ENCODE results near the gene PPAT. TPM values are rescaled to one million over a fixed set of nuclear protein-coding genes. Genes with fewer than 3 reads are reported as not detected.

Gene PPAT
- total RNA-seq, 1 experiment from 2014 or later: 35.9 TPM

DNA sequence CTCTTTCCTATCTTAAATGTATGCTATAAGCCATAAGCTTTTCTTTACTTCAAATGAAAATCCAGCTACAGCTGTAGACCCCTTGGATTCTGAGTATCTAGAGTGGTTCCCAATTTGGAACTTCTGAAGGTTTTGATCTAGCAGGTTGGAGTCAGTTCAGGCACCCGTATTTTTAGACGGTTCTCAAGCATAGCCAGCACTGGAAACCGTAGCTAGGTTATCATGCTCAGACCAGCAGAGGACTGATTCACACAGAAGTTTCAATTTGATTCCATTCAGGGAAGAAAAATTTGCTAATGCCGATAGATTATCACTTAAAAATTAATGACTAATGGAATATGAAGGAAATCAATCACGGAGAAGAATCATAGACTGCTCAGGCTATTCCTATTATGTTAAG lies 11.2 kb downstream of the PPAT start:
- DNase-seq: no peak
- Histone ChIP-seq H3K27me3 (ENCODE audit: low read length) (no peaks in the 10 kb centered on the region), H3K27ac (ENCODE audit: low read length) (no peak overlapping the region), H3K36me3 (ENCODE audit: low read depth, low read length) (peaks cover 6% of the 10 kb centered on the region), H3K4me3 (ENCODE audit: low read length) (no peak overlapping the region), H3K79me2 (ENCODE audit: low read length) (peaks cover 100% of the 10 kb centered on the region), H3K4me2 (ENCODE audit: low read length) (no peak overlapping the region), H3K9ac (ENCODE audit: low read length) (no peak overlapping the region), H3K9me3 (ENCODE audit: low read length) (no peaks in the 10 kb centered on the region), H3F3A (ENCODE audit: low read length, unreplicated experiment) (no peaks in the 10 kb centered on the region), H2AFZ (ENCODE audit: low read length) (no peak overlapping the region), H3K9me2 (replicated peaks; ENCODE audit: low read length) (no peaks in the 10 kb centered on the region), H3K4me1 (ENCODE audit: insufficient read depth, low read length) (no peaks in the 10 kb centered on the region), H4K20me1 (ENCODE audit: low read length) (peaks cover 57% of the 10 kb centered on the region)
- CTCF ChIA-PET: no interaction called here
- intact Hi-C loops (cut with micrococcal nuclease): no loop called here
- POLR2A ChIA-PET (ENCODE audit: unreplicated experiment): no interaction called here
- TF ChIP-seq, protein P1, sequence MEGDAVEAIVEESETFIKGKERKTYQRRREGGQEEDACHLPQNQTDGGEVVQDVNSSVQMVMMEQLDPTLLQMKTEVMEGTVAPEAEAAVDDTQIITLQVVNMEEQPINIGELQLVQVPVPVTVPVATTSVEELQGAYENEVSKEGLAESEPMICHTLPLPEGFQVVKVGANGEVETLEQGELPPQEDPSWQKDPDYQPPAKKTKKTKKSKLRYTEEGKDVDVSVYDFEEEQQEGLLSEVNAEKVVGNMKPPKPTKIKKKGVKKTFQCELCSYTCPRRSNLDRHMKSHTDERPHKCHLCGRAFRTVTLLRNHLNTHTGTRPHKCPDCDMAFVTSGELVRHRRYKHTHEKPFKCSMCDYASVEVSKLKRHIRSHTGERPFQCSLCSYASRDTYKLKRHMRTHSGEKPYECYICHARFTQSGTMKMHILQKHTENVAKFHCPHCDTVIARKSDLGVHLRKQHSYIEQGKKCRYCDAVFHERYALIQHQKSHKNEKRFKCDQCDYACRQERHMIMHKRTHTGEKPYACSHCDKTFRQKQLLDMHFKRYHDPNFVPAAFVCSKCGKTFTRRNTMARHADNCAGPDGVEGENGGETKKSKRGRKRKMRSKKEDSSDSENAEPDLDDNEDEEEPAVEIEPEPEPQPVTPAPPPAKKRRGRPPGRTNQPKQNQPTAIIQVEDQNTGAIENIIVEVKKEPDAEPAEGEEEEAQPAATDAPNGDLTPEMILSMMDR (conservative IDR thresholded peaks at IDR 0.05; ENCODE audit: low read depth, low read length): no peak
- TF ChIP-seq EZH2 (IDR thresholded peaks at IDR 0.05; ENCODE audit: low read length, unreplicated experiment): no peak
- no peak for TF ChIP-seq EZH2phosphoT487 (IDR thresholded peaks at IDR 0.05; ENCODE audit: borderline replicate concordance, low read length)
- no peak for ATAC-seq
- BruUV-seq (replicated peaks): no TSS peak

DNA sequence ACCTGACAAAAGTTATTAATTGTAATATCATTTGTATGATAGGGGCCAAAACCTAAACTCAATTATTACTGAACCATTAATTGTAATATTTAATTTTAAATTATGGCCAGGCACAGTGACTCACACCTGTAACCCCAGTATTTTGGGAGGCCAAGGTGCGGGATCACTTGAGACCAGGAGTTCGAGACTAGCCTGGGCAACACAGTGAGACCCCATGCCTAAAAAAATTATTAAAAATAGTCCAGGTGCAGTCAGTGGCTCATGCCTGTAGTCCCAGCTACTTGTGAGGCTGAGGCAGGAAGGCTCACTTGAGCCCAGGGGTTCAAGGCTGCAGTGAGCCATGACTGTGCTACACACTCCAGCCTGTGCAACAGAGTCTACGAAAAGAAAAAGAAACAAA lies 18.0 kb downstream of the PPAT start:
- ChIA-PET POLR2A (ENCODE audit: unreplicated experiment) (no interaction called here), CTCF (no interaction called here)
- H3K4me1 ChIP-seq (ENCODE audit: insufficient read depth, low read length): no peaks in the 10 kb centered on the region
- no TSS peak for BruUV-seq (replicated peaks)
- no peak for ATAC-seq
- peaks cover 6% of the 10 kb centered on the region; the same call in 1 of the 2 replicates for H3K36me3 ChIP-seq (ENCODE audit: low read depth, low read length)
- no peak overlapping the region for H3K27ac ChIP-seq (ENCODE audit: low read length)
- H3K4me2 ChIP-seq (ENCODE audit: low read length): no peak overlapping the region
- H2AFZ ChIP-seq (ENCODE audit: low read length): no peak overlapping the region
- H3K79me2 ChIP-seq (ENCODE audit: low read length): peaks cover 96% of the 10 kb centered on the region
- no peaks in the 10 kb centered on the region for H3K27me3 ChIP-seq (ENCODE audit: low read length)
- peaks cover 11% of the 10 kb centered on the region; the same call in 1 of the 2 replicates for H4K20me1 ChIP-seq (ENCODE audit: low read length)
- H3K9me3 ChIP-seq (ENCODE audit: low read length): no peaks in the 10 kb centered on the region
- H3K9ac ChIP-seq (ENCODE audit: low read length): no peak overlapping the region
- TF ChIP-seq, protein P1 (conservative IDR thresholded peaks at IDR 0.05; ENCODE audit: low read depth, low read length): no peak
- intact Hi-C loops (cut with micrococcal nuclease): no loop called here
- H3K9me2 ChIP-seq (replicated peaks; ENCODE audit: low read length): no peaks in the 10 kb centered on the region
- no peak for DNase-seq
- no peak overlapping the region for H3K4me3 ChIP-seq (ENCODE audit: low read length)
- H3F3A ChIP-seq (ENCODE audit: low read length, unreplicated experiment): no peaks in the 10 kb centered on the region

DNA sequence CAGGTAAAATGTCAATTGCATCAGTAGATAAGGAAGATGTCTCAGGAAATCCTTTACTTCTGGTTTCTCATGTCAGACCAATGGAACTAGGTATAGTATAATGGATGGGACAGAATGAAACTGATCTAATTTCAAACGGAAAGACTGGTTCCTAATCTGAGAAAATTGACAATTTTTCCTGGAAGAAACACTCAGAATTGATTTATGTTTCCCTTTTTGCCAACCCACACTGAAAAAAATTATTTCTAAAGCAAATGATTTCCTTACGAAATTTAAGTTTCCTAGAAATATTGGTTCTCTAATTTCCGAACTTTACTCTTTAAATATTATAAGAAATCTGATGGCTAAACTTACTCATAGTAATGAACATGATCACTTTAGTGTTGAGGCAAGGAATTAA lies 19.1 kb downstream of the PPAT start:
- peaks cover 11% of the 10 kb centered on the region; the same call in 1 of the 2 replicates for H4K20me1 ChIP-seq (ENCODE audit: low read length)
- ATAC-seq (no peak), DNase-seq (no peak)
- no peak overlapping the region for H3K9ac ChIP-seq (ENCODE audit: low read length)
- H3K79me2 ChIP-seq (ENCODE audit: low read length): peaks cover 96% of the 10 kb centered on the region
- BruUV-seq (replicated peaks): no TSS peak
- peaks cover 5% of the 10 kb centered on the region; the same call in 1 of the 2 replicates for H3K4me1 ChIP-seq (ENCODE audit: insufficient read depth, low read length)
- no peak overlapping the region for H3K4me3 ChIP-seq (ENCODE audit: low read length)
- H2AFZ ChIP-seq (ENCODE audit: low read length): no peak overlapping the region
- TF ChIP-seq, protein P1 (conservative IDR thresholded peaks at IDR 0.05; ENCODE audit: low read depth, low read length): no peak
- no peak for TF ChIP-seq EZH2 (IDR thresholded peaks at IDR 0.05; ENCODE audit: low read length, unreplicated experiment)
- TF ChIP-seq EZH2phosphoT487 (IDR thresholded peaks at IDR 0.05; ENCODE audit: borderline replicate concordance, low read length): no peak
- H3K27me3 ChIP-seq (ENCODE audit: low read length): no peaks in the 10 kb centered on the region
- ChIA-PET CTCF (no interaction called here), POLR2A (ENCODE audit: unreplicated experiment) (no interaction called here)
- H3F3A ChIP-seq (ENCODE audit: low read length, unreplicated experiment): no peaks in the 10 kb centered on the region
- H3K9me3 ChIP-seq (ENCODE audit: low read length): no peaks in the 10 kb centered on the region
- intact Hi-C loops (cut with micrococcal nuclease): no loop called here
- no peaks in the 10 kb centered on the region for H3K9me2 ChIP-seq (replicated peaks; ENCODE audit: low read length)
- H3K4me2 ChIP-seq (ENCODE audit: low read length): no peak overlapping the region
- peaks cover 6% of the 10 kb centered on the region; the same call in 1 of the 2 replicates for H3K36me3 ChIP-seq (ENCODE audit: low read depth, low read length)
- H3K27ac ChIP-seq (ENCODE audit: low read length): no peak overlapping the region
